ENCODE data around the gene TENM3.

- TF ChIP-seq CTCF (conservative IDR thresholded peaks at IDR 0.05) (no peak), EZH2 (IDR thresholded peaks at IDR 0.05; ENCODE audit: low read depth) (no peak)
Measured at GRCh38 chr4:182309877-182310276, 66.7 kb downstream of the TENM3 start.
